Measurements from ENCODE around the gene PARD3B. TPM values are rescaled to one million over a fixed set of nuclear protein-coding genes. Genes with fewer than 3 reads are reported as not detected.

The PARD3B gene
- 10 to 100 TPM; 13.6 to 22.9 (median 19.4) TPM for polyA plus RNA-seq (ENCODE audit: insufficient read depth in 1 of 5, insufficient read length in 5 of 5, low replicate concordance in 1 of 5)
- long read RNA-seq, donor 1, partial matches to known transcripts, result 5 of 5 reads
- long read RNA-seq, donor 1, other reads (novel, unspliced or antisense), result 0 of 5 reads
- long read RNA-seq, donor 2, result 0 reads
- long read RNA-seq, donor 3, result 0 reads
- long read RNA-seq, donor 4, result 0 reads
- long read RNA-seq, donor 5, result 0 reads
- long read RNA-seq, donor 6, result 0 reads
- long read RNA-seq, donor 7, partial matches to known transcripts, result 5 of 5 reads
- long read RNA-seq, donor 7, other reads (novel, unspliced or antisense), result 0 of 5 reads
- long read RNA-seq, donor 8, partial matches to known transcripts, result 7 of 7 reads
- long read RNA-seq, donor 8, other reads (novel, unspliced or antisense), result 0 of 7 reads

GRCh38 chr2:204544961-204545860, at the start of gene PARD3B:
Gene PARD3B, plus strand, starts transcription at chr2:204545475. Its CDS starts 525 bp downstream, at chr2:204546000.
- DNase-seq, result peak; percentile 71 to 76

- no peak for DNase-seq
Observed at GRCh38 chr2:204496779-204497178, 48.5 kb upstream of the PARD3B start.

- peak; percentile 42 to 51 for DNase-seq
Observed at GRCh38 chr2:204497855-204498254, 47.4 kb upstream of the PARD3B start.

GRCh38 chr2:204498291-204498690, 47.0 kb upstream of the PARD3B start:
- no peak for DNase-seq

- DNase-seq, result no peak
Observed at GRCh38 chr2:204503869-204504268, 41.4 kb upstream of the PARD3B start.

- no peak for DNase-seq
Observed at GRCh38 chr2:204504594-204504993, 40.7 kb upstream of the PARD3B start.

GRCh38 chr2:204505488-204505887, 39.8 kb upstream of the PARD3B start:
- no peak for DNase-seq

GRCh38 chr2:204505946-204506345, 39.3 kb upstream of the PARD3B start:
- no peak for DNase-seq

GRCh38 chr2:204507636-204508035, 37.6 kb upstream of the PARD3B start:
- DNase-seq, result no peak

- no peak for DNase-seq
Observed at GRCh38 chr2:204510709-204511420, 34.4 kb upstream of the PARD3B start.

GRCh38 chr2:204514439-204514838, 30.8 kb upstream of the PARD3B start:
- DNase-seq, result no peak

- no peak for DNase-seq
Observed at GRCh38 chr2:204515416-204515815, 29.9 kb upstream of the PARD3B start.

GRCh38 chr2:204517154-204517553, 28.1 kb upstream of the PARD3B start:
- DNase-seq, result no peak

GRCh38 chr2:204529795-204530463, 15.3 kb upstream of the PARD3B start:
- no peak for DNase-seq

GRCh38 chr2:204530464-204530805, 14.8 kb upstream of the PARD3B start:
- DNase-seq, result no peak

- DNase-seq, result no peak
Observed at GRCh38 chr2:204533629-204534370, 11.5 kb upstream of the PARD3B start.

GRCh38 chr2:204535356-204535755, 9.9 kb upstream of the PARD3B start:
- DNase-seq, result no peak

GRCh38 chr2:204535764-204536163, 9.5 kb upstream of the PARD3B start:
- no peak for DNase-seq

GRCh38 chr2:204538182-204539018, 6.9 kb upstream of the PARD3B start:
- peak in 1 of 2 donors; percentile 39 for DNase-seq

GRCh38 chr2:204539019-204539385, 6.3 kb upstream of the PARD3B start:
- DNase-seq, result no peak

Data from right lung (tissue), 10 donors.